HEK293T (cell line): ENCODE results near the gene ZFC3H1.

Experiments
- FOXA1 ChIP-seq: fragments of 450-650 bp; IDR thresholded peaks from 2 replicates; pipeline ENCODE4 v1.6.1; 2016; ENCODE audit warnings: mild to moderate bottlenecking
- FOXM1 ChIP-seq: fragments of 450-650 bp; IDR thresholded peaks from 2 replicates; pipeline ENCODE4 v1.6.1; 2017; ENCODE audit warnings: mild to moderate bottlenecking, borderline replicate concordance
- L3MBTL2 ChIP-seq: fragments of 450-650 bp; conservative IDR thresholded peaks from 2 replicates; pipeline ENCODE4 v1.6.1; 2016; ENCODE audit warnings: mild to moderate bottlenecking
- NFRKB ChIP-seq: fragments of 450-650 bp; IDR thresholded peaks from 2 replicates; pipeline ENCODE4 v1.6.1; 2016; ENCODE audit warnings: mild to moderate bottlenecking, moderate library complexity
- SP1 ChIP-seq: fragments of 450-650 bp; IDR thresholded peaks from 2 replicates; pipeline ENCODE4 v1.6.1; 2017
- SUZ12 ChIP-seq: fragments of 450-650 bp; IDR thresholded peaks from 2 replicates; pipeline ENCODE4 v1.6.1; 2016; ENCODE audit warnings: mild to moderate bottlenecking

- TF ChIP-seq L3MBTL2 = no peak
- no peak for TF ChIP-seq SP1
- TF ChIP-seq NFRKB = no peak
- no peak for TF ChIP-seq FOXA1
- no peak for TF ChIP-seq FOXM1
- TF ChIP-seq SUZ12 = no peak
These were observed 11.0 kb downstream of the ZFC3H1 start for GRCh38 chr12:71652656-71653055.
